ENCODE measurements around the gene PGF.

The PGF gene

GRCh38 chr14:74956280-74957072 lies 1.1 kb upstream of the PGF start:
- no peak for DNase-seq (ENCODE audit: low spot score)

DNA sequence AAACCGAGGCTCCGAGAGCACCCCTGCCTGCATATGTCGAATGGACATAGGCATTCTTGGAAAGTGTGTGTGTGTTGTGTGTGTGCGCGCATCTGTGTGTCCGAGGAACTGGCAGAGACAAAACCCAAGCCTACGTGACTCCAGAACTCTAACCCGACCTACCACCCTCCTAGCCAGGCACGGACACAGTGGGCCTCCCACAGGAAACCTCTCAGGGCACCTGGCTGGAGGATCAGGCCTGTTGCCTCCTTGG lies 556 bp upstream of the PGF start:
- DNase-seq (ENCODE audit: low spot score) = no peak

DNA sequence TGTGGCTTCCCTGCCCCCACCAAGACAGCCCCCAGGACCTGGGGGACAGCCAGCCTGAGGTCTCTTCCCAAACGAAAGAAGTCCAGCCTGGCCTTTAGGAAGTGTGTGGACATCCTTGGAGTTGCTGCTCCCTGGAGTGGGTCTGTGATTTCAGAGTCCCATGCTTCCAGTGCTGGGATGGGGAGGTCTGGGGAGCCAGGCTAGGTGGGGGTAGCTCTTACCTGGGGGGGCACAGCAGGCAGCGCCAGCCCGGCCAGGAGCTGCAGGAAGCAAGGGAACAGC lies 509 bp downstream of the PGF start:
- no peak for DNase-seq (ENCODE audit: low spot score)

GRCh38 chr14:74954232-74954946 lies 1.0 kb downstream of the PGF start:
- no peak for DNase-seq (ENCODE audit: low spot score)

DNA sequence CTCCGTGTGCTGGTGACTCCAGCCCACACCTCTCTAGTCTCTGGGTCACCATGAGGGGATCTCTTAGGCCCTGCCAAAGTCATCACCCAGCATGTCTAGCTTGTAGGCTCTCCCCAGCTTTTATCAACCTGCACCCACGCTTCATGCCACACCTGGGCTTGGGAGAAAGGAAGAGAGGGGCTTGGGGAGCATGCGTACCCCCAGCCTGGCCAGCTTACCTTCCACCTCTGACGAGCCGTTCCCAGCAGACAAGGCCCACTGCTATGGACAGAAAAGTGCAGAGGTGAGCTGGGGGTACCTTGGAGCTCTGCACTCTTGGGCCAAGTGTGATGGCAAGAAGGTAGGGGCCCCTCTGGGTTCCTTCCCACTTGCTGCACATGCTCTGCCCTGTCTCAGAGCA lies 1.7 kb downstream of the PGF start:
- DNase-seq (ENCODE audit: low spot score) = no peak

DNA sequence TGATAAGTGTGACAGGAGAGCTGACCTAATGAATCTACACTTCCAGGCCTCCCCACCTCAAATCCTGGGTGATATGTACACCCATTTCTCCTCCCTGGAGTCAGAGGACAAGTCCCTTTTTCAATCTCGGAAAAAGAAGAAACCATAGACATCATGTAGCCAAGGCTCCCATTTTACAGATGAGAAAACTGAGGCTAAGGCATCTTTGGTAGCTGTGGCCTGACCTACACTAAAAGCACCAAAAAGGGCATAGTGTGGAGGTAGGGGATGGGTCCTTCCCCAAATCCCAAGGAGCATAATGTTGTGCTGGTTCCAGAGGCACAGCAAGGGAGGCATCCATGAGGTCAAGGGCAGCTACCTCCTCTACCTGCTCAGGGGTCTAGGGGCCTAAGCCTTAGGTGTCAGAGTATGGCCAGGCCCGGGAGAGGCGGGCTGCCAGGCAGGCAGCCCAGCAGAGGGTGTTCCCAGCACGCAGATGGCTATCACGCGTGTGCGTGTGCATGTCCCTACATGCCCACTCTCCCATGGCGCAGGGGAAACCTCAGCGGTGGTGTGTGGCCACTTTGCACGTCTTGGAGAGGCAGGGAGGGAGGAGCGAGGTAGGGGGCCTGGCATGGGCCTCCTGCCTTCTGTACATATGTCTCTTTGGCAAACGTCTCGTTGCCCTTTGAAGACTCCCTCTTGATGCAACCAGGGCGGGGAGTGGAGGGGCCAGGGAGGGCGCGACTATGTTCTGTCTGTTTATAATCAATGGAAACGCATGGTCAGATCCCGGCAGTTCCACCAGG lies 2.5 kb downstream of the PGF start:
- no peak for DNase-seq (ENCODE audit: low spot score)

DNA sequence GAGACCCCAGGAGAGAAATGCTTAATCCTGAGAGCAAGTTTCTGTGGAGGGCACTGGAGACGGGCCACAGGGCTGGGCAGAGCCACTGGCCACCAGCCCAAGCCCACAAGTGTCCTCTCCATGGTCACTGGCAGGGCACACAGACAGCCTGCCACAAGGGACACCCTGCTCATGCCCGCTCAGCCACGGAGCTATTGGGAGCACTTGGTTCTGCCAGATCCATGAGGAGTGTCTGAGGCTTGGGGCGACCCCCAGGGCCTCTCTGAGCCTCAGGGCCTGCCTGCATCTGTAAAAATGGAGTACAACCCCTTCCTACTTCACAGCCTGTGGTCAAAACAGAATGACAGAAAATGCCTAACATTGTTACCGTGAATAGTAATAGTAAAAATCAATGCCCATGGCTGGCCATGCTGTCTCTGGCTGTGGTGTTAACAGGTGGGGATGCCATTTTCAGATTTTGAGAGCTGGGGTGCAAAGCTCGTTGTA lies 3.2 kb downstream of the PGF start:
- DNase-seq (ENCODE audit: low spot score) = no peak

- no peak for DNase-seq (ENCODE audit: low spot score)
Measured at GRCh38 chr14:74951443-74952179, 3.8 kb downstream of the PGF start.

DNA sequence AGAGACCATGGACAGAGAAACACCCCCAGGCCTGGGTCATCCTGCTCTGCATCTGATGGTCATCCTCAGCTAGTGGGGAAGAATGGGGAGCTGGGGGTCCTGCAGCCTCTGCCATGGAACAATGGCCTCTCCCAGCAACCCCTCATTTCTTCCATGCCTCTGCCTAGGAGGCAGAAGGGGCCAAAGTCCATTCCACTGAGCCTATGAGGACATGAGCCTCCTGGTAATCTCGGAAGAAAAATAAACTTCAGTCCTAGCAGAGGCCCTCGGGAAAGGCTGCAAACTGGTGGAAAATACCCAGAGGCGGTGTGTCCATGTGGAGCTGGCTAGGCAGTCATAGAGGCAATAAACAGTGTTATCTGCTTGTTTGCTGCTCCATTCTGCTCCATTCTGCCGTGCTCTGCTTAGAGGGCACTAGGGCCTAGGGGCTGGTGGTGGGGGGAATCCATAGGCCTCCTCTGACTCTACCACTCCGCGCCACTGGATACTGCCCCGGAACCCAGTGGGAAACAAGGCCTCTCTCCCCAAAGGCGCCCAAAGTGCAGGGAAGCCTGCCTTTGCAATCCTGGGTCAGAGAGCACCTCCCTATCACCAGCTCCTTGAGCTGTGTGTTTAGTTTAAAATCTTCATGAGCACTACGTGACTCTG lies 4.5 kb downstream of the PGF start:
- no peak for DNase-seq (ENCODE audit: low spot score)

GRCh38 chr14:74949859-74950573 lies 5.4 kb downstream of the PGF start:
- DNase-seq (ENCODE audit: low spot score) = no peak

- no peak for DNase-seq (ENCODE audit: low spot score)
Measured at GRCh38 chr14:74949191-74949601, 6.2 kb downstream of the PGF start.

DNA sequence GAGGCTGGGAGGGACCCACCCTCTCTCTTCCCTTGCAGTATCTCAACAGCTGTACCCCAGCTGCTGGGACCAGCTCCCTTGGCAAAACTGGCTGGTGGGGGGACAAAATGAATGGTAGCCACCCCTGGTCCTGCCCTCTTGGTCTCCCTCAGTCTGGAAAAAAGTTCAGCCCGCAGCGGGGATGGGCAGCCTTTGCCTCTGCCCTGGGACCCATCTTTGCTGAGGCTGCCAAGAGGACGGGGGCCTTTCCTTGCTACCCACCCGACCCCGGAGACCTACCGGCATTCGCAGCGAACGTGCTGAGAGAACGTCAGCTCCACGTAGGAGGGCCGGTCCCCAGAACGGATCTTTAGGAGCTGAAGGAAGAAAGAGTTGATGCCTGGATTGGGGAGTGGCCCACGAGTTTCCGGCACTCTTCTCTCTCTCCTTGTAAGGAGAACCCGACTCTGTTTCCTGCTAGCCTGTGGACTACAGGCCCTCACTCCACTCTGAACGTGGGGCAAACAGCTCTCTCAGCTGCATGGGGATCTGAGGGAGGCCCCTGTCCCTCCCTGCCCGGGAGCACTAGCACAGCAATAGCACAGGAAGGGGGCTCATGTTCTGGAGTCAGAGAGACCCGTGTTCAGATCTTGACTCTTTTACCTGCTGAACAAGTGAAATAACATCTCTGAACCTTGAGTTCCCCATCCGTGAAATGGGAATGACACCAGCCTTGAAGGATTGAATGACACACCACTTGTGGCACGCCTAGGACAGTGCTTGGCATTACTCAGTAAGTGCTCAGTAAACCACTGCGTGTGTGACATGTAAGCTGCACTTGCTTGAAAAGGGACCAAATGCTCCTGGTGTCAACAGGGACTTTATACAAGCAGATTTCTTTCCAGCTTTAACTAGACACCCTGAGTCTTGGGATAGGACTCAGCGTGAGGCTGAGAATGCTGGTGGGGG lies 6.9 kb downstream of the PGF start:
- DNase-seq (ENCODE audit: low spot score) = no peak

DNA sequence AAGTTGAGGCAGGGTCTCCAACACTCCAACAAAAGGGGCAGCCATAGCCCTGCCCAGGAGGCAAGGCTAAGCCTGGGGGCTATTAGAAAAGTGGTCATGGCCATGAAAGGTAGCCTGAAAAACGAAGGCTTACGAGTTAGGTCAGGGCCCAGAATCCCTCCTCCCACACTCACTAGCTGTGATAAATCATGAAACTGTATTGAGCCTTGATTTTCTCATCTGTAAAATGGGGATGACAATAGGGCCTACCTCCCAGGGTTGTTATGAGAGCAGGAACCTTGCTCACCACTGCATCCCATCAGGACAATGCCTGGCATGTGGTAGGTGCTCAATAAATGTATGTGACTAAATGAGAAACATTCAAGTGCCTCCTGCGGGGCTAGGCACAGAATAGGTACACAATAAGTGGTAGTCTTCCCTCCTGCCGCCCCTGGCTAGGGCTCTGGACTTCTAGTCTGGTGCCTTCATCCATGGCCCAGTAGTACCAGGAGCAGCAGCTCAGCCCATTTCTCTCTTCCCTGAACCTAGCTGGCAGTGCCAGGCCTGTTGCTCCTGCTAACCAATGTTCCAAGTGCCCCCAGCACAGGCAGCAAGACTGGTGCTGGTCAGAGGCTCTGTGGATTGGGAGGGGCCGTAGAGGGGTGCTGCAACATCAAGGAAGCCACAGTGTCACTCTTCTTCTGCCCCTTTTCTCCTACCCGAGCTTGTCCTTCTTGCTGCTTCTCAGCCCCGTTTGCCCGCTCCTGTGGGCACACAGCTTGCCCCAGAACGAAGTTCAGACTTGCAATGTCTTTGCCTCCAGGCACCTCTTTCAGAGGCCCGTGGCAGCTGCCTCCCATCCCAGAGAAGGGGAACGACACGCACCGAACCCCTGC lies 7.8 kb downstream of the PGF start:
- no peak for DNase-seq (ENCODE audit: low spot score)

DNA sequence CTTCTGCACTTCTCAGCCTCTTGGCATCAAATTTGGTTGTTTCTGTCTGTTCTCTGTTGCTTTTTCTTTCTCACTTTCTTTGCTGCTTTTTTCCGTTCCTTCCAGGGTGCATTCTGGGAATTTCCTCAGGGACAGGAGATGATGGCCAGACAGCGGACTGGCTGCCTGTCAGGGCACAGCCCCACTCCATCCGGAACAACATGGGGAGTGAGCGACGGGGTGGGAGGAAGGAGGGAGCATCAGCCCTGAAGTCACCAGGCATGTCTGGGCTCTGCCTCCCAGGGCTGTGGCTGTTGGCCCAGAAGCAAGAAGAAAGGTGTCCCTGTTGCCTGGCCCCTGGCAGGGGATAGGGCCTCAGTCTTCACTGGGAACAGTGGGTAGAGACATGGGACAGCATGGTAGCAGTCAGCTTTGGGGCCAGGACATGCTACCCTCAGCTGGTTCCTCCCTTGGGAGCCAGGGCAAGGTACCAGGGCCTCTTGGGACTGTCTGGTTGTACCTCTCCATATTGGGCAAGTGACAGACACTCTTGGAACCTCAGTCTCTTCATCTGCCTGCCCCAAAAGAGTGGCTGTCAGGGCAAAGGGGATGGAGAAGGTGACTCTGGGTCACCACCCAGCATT lies 8.6 kb downstream of the PGF start:
- no peak for DNase-seq (ENCODE audit: low spot score)

- peak; percentile 92 for DNase-seq (ENCODE audit: low spot score)
Measured at GRCh38 chr14:74945852-74946658, 9.3 kb downstream of the PGF start.

- peak; percentile 78 for DNase-seq (ENCODE audit: low spot score)
Measured at GRCh38 chr14:74945261-74945851, 10.0 kb downstream of the PGF start.

DNA sequence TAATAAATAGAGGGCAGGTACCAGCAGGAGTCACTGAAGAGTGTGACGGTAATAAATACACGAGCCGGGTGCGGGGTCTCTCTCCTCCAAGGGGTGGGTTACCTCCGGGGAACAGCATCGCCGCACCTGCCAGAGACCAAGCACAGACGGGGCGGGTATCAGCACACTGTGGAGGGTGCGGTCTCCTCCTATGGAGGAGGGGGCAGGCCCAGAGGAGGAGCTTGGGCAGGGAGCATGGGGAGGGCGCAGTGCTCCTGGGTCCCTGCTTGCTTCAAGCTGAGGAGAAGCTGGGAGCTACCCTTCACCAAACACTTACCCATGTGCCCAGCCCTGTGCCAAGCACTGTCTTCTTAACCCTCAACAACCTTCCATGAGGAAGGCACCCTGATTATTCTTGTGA lies 12.8 kb downstream of the PGF start:
- no peak for DNase-seq (ENCODE audit: low spot score)
